OCI-LY7 (cell line): ENCODE results near the gene CHML. TPM values are rescaled to one million over a fixed set of nuclear protein-coding genes. Genes with fewer than 3 reads are reported as not detected.

Experiments used
- BruUV-seq: library from RNA; stranded (reverse); fragments of 400-500 nt; replicated peaks from 2 replicates; lab custom pipeline; 2021; lab: Mats Ljungman, UMichigan
- CTCF ChIA-PET: fragments of 300-600 bp; sonication (Branson Sonifier 250); formaldehyde crosslinking; loops from one replicate; lab custom pipeline; 2022; ENCODE audit warnings: antibody characterized with exemption; ENCODE audit not compliant: unreplicated experiment; lab: Charles Lee
- POLR2A ChIA-PET: fragments of 300-600 bp; sonication (Branson Sonifier 250); formaldehyde crosslinking; loops from one replicate; lab custom pipeline; 2022; ENCODE audit warnings: antibody characterized with exemption; lab: Charles Lee
- DNase-seq: peaks from one replicate; pipeline ENCODE4 v3.0.0-alpha.2; 2015; ENCODE audit warnings: low spot score
- H2AFZ ChIP-seq: fragments of 200-600 bp; sonication (generic), shearing (Covaris generic); 2 replicates; pipeline ENCODE4 v1.6.1; 2014; ENCODE audit warnings: mild to moderate bottlenecking, antibody characterized with exemption, low read length, moderate library complexity
- H3K27ac ChIP-seq: fragments of 200-600 bp; sonication (generic); 2 replicates; pipeline ENCODE4 v1.5.1; 2014; ENCODE audit warnings: mixed run types, low read depth, mild to moderate bottlenecking, moderate library complexity, low read length, inconsistent platforms; ENCODE audit not compliant: poor library complexity, severe bottlenecking
- H3K36me3 ChIP-seq: fragments of 200-600 bp; sonication (generic); 2 replicates; pipeline ENCODE4 v1.6.1; 2014; ENCODE audit warnings: mild to moderate bottlenecking, antibody characterized with exemption, low read length, moderate library complexity, mixed read lengths; ENCODE audit not compliant: insufficient read depth
- H3K4me1 ChIP-seq: fragments of 200-600 bp; sonication (generic); 2 replicates; pipeline ENCODE4 v1.5.1; 2014; ENCODE audit warnings: mild to moderate bottlenecking, low read length; ENCODE audit not compliant: insufficient read depth, poor library complexity, severe bottlenecking
- H3K4me2 ChIP-seq: fragments of 200-600 bp; sonication (generic); 2 replicates; pipeline ENCODE4 v1.6.1; 2014; ENCODE audit warnings: mild to moderate bottlenecking, low read length
- H3K4me3 ChIP-seq: fragments of 200-600 bp; sonication (generic); 2 replicates; pipeline ENCODE4 v1.5.1; 2014; ENCODE audit warnings: mild to moderate bottlenecking, low read depth, low read length; ENCODE audit not compliant: poor library complexity, severe bottlenecking
- H3K79me2 ChIP-seq: fragments of 200-600 bp; sonication (generic); 2 replicates; pipeline ENCODE4 v1.6.1; 2016; ENCODE audit warnings: low read depth, mild to moderate bottlenecking, low read length, moderate library complexity, mixed read lengths; ENCODE audit not compliant: insufficient read depth
- H3K9me2 ChIP-seq: fragments of 200-600 bp; sonication (generic); 2 replicates; pipeline ENCODE4 v1.6.1; 2016; ENCODE audit warnings: mild to moderate bottlenecking, low read length, mixed read lengths; ENCODE audit not compliant: insufficient read depth
- H3K9me3 ChIP-seq: fragments of 200-600 bp; sonication (generic); 2 replicates; pipeline ENCODE4 v1.6.1; 2014; ENCODE audit warnings: mild to moderate bottlenecking, mixed run types, low read length, mixed read lengths
- H4K20me1 ChIP-seq: fragments of 200-600 bp; sonication (generic); 2 replicates; pipeline ENCODE4 v1.6.1; 2014; ENCODE audit warnings: mild to moderate bottlenecking, antibody characterized with exemption, low read length, moderate library complexity, mixed read lengths; ENCODE audit not compliant: insufficient read depth
- CTCF ChIP-seq: fragments of 200-600 bp; sonication (generic); conservative IDR thresholded peaks from 2 replicates; pipeline ENCODE4 v1.5.1; 2014; ENCODE audit warnings: mild to moderate bottlenecking, antibody characterized with exemption, low read length, moderate library complexity, mixed read lengths
- EZH2phosphoT487 ChIP-seq: fragments of 200-600 bp; sonication (generic); IDR thresholded peaks from 2 replicates; pipeline ENCODE4 v1.6.1; 2018; ENCODE audit warnings: low read depth, borderline replicate concordance, mild to moderate bottlenecking, mixed run types, antibody characterized with exemption, low read length, moderate library complexity, mixed read lengths
- intact Hi-C: fragments of 100-400 bp; cut with micrococcal nuclease; formaldehyde crosslinking; loops from one replicate; pipeline ENCODE4 v1.10.0; 2022; ENCODE audit not compliant: unreplicated experiment
- total RNA-seq, 2 experiments: library from RNA; depleted of rRNA in 1 of 2; stranded (reverse); fragments of >200 nt in 1 of 2; shearing (Covaris generic) in 1 of 2; gene quantifications; 2 replicates each; pipeline ENCODE4 v1.2.3, GENCODE V29; 2014 to 2022

The CHML gene
- total RNA-seq, 2 experiments from 2014 or later: 10.7 to 22.6 TPM

DNA sequence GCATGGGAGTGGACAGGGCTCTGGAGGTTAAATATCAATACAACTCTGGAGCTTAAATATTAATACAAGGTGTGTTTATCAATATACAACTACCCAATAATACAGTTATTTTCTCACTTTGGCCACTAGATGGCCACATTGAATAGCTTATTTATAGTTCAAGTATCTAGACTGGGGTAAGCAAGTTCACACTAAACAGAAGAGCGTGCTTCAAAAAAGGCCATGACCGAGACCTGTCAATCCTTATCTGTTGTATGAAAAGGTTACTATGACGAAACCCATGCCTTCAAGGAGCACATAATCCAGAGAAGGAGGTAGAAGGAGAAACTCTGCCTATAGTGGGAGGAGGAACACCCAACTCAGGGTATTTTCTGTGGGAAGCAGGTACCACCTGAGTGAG, 29.1 kb downstream of the CHML start:
- H4K20me1 ChIP-seq: no peaks in the 10 kb centered on the region
- ChIA-PET CTCF (interaction anchor here (0.6 to 1.9 kb wide), 6 partner anchors 9 to 28 kb away, joined by 3 to 7 read pairs (median 4); no protein-coding TSS in a partner anchor), POLR2A (interaction anchor here (0.6 to 1.9 kb wide), 13 partner anchors 12 to 704 kb away, joined by 3 to 6 read pairs (median 3); no protein-coding TSS in a partner anchor)
- H3K4me3 ChIP-seq: no peak overlapping the region
- no peak overlapping the region for H3K27ac ChIP-seq
- TF ChIP-seq EZH2phosphoT487 (no peak), CTCF (peak; percentile 92)
- peaks cover 8% of the 10 kb centered on the region for H3K4me1 ChIP-seq
- H3K4me2 ChIP-seq: no peak overlapping the region
- BruUV-seq: no TSS peak
- H3K9me2 ChIP-seq: no peaks in the 10 kb centered on the region
- DNase-seq: peak; percentile 82
- no peaks in the 10 kb centered on the region for H3K36me3 ChIP-seq
- H3K79me2 ChIP-seq: no peaks in the 10 kb centered on the region
- H2AFZ ChIP-seq: peak overlapping the region; percentile 54; the same call in 1 of the 2 replicates
- intact Hi-C loops: loop anchor here (1.0 to 5.0 kb wide), 5 partner anchors 16 to 406 kb away; partner anchors contain the start of gene EXO1
- H3K9me3 ChIP-seq: no peaks in the 10 kb centered on the region

- intact Hi-C loops: loop anchor here (2.0 to 5.0 kb wide), 4 partner anchors 17 to 407 kb away; partner anchors contain the start of gene EXO1
- BruUV-seq: no TSS peak
- POLR2A ChIA-PET: interaction anchor here (0.6 to 1.9 kb wide), 10 partner anchors 12 to 250 kb away, joined by 3 to 6 read pairs (median 3); no protein-coding TSS in a partner anchor
Observed at GRCh38 chr1:241610056-241610815, 29.9 kb downstream of the CHML start.

More at GRCh38 chr1:241610056-241610815, 29.9 kb downstream of the CHML start:
- TF ChIP-seq EZH2phosphoT487: no peak
- TF ChIP-seq CTCF: no peak
- Histone ChIP-seq H3K9me3 (no peaks in the 10 kb centered on the region), H3K4me3 (no peak overlapping the region), H4K20me1 (no peaks in the 10 kb centered on the region), H3K36me3 (no peaks in the 10 kb centered on the region), H3K79me2 (no peaks in the 10 kb centered on the region), H3K4me2 (no peak overlapping the region), H3K4me1 (peaks cover 8% of the 10 kb centered on the region), H3K9me2 (no peaks in the 10 kb centered on the region), H3K27ac (no peak overlapping the region), H2AFZ (no peak overlapping the region)
- no peak for DNase-seq
- CTCF ChIA-PET: interaction anchor here (0.6 to 1.9 kb wide), 6 partner anchors 8 to 29 kb away, joined by 3 to 7 read pairs (median 4); no protein-coding TSS in a partner anchor
